ENCODE results near the gene BBOF1. TPM values are rescaled to one million over a fixed set of nuclear protein-coding genes. Genes with fewer than 3 reads are reported as not detected.

The BBOF1 gene
- total and polyA plus RNA-seq, 2 of the 8 experiments (the other 6 are each of a cell fraction or from before 2014, with no cell fraction given) = 0.26 to 0.60 TPM

- no peaks in the 10 kb centered on the region for H3K23me2 ChIP-seq (ENCODE audit: low read depth, low read length)
- H4K91ac ChIP-seq (replicated peaks; ENCODE audit: insufficient read length, low read length) = no peak overlapping the region
- H3K79me1 ChIP-seq (ENCODE audit: low read depth, low read length) = no peaks in the 10 kb centered on the region; the same call in 1 of the 2 replicates
- CTCF ChIA-PET (ENCODE audit: partially characterized antibody) = no interaction called here
- POLR2A ChIA-PET (ENCODE audit: partially characterized antibody) = no interaction called here
- H2BK20ac ChIP-seq (ENCODE audit: low read length) = no peak overlapping the region
- no peak overlapping the region for H3K14ac ChIP-seq (ENCODE audit: insufficient read length)
- H3K4ac ChIP-seq (replicated peaks; ENCODE audit: insufficient read length, low read depth, low read length) = no peak overlapping the region
- no peak overlapping the region for H3K56ac ChIP-seq (replicated peaks; ENCODE audit: insufficient read length, low read depth, low read length)
- H2AK5ac ChIP-seq (ENCODE audit: low read depth, low read length) = no peak overlapping the region
- no peak overlapping the region for H3K4me2 ChIP-seq (ENCODE audit: insufficient read depth in 1 of 2, low read depth in 2 of 2, low read length in 2 of 2)
- no peak overlapping the region for H3K27ac ChIP-seq (ENCODE audit: low read depth, low read length)
- DNase-seq (ENCODE audit: low read depth in 1 of 2, low spot score in 2 of 2) = no peak
- H3K27me3 ChIP-seq (replicated peaks in 1 of 4; ENCODE audit: control insufficient read depth in 3 of 4, extremely low read depth in 1 of 4, insufficient read depth in 3 of 4, low read length in 3 of 4) = no peaks in the 10 kb centered on the region
- H3K4me1 ChIP-seq (replicated peaks in 1 of 4; ENCODE audit: control insufficient read depth in 3 of 4, insufficient read depth in 4 of 4, low read length in 3 of 4) = peaks cover 0 to 3% (median 0%) of the 10 kb centered on the region in 4 experiments; a peak in 1 of 7 replicates
- H2BK5ac ChIP-seq (ENCODE audit: low read depth, low read length) = no peak overlapping the region
- H4K5ac ChIP-seq (ENCODE audit: insufficient read length, low read depth, low read length) = no peak overlapping the region
- no peak overlapping the region for H3K23ac ChIP-seq (ENCODE audit: insufficient read length)
- FAIRE-seq = no peak
- H3K36me3 ChIP-seq (ENCODE audit: control insufficient read depth in 2 of 4, insufficient read depth in 4 of 4, low read length in 3 of 4) = peaks cover 0 to 17% (median 4%) of the 10 kb centered on the region in 4 experiments; a peak in 3 of 8 replicates
- no peak overlapping the region for H3K9ac ChIP-seq (replicated peaks in 1 of 4; ENCODE audit: extremely low read depth in 1 of 4, low read depth in 3 of 4, low read length in 3 of 4)
- H2BK15ac ChIP-seq (ENCODE audit: low read length) = no peak overlapping the region
- H3K9me3 ChIP-seq (ENCODE audit: insufficient read depth in 2 of 2, low read depth in 1 of 2, low read length in 1 of 2) = no peaks in the 10 kb centered on the region
- no peak overlapping the region for H3K18ac ChIP-seq (ENCODE audit: extremely low read depth, low read length)
- no peak overlapping the region for H2AFZ ChIP-seq (ENCODE audit: low read length)
- no peak overlapping the region for H4K8ac ChIP-seq (ENCODE audit: extremely low read depth, insufficient read depth, low read length)
- H2BK12ac ChIP-seq (ENCODE audit: low read depth, low read length) = no peak overlapping the region
- H4K20me1 ChIP-seq (replicated peaks in 1 of 2; ENCODE audit: control insufficient read depth in 1 of 2, insufficient read depth in 2 of 2, low read length in 2 of 2) = no peaks in the 10 kb centered on the region
- no peak overlapping the region for H3K4me3 ChIP-seq (ENCODE audit: extremely low read depth in 1 of 4, insufficient read depth in 2 of 4, low read depth in 3 of 4, low read length in 4 of 4)
- H3K79me2 ChIP-seq (ENCODE audit: control insufficient read depth in 1 of 2, insufficient read depth in 2 of 2, low read length in 2 of 2) = peaks cover 3 to 49% of the 10 kb centered on the region in 2 experiments; a peak in 3 of 4 replicates
- WGBS, 2 experiments (ENCODE audit: extremely low coverage in 1 of 2, insufficient coverage in 1 of 2, insufficient read length in 1 of 2, insufficient replicate concordance in 2 of 2, low coverage in 1 of 2, low lambda C conversion rate in 2 of 2, missing lambda C conversion rate in 1 of 2) = 93% methylated on average over 8 of the region's 8 CpGs; no CpG with 5 or more reads in 1 of the 2 experiments
- TF ChIP-seq CTCF (IDR thresholded peaks at IDR 0.05; ENCODE audit: control extremely low read depth in 1 of 3, insufficient read depth in 1 of 3, low read depth in 1 of 3, low read length in 3 of 3) = no peak
- TF ChIP-seq TBP (IDR thresholded peaks at IDR 0.05; ENCODE audit: low read depth, low read length) = no peak
- TF ChIP-seq JUN (IDR thresholded peaks at IDR 0.05; ENCODE audit: low read depth, low read length) = no peak
- no peak for TF ChIP-seq SIN3A (conservative IDR thresholded peaks at IDR 0.05 in 1 of 2, IDR thresholded peaks at IDR 0.05 in 1 of 2; ENCODE audit: low read depth in 1 of 2, low read length in 2 of 2)
- no peak for TF ChIP-seq CEBPB (IDR thresholded peaks at IDR 0.05; ENCODE audit: low read depth, low read length)
- no peak for TF ChIP-seq RNF2 (IDR thresholded peaks at IDR 0.05; ENCODE audit: borderline replicate concordance, low read depth, low read length, missing control alignments, poor library complexity, severe bottlenecking)
- no peak for TF ChIP-seq FOSL1 (IDR thresholded peaks at IDR 0.05; ENCODE audit: insufficient read depth, low read depth, low read length)
- TF ChIP-seq GABPA (IDR thresholded peaks at IDR 0.05; ENCODE audit: borderline replicate concordance, insufficient read depth, low read length) = no peak
- H2BK120ac ChIP-seq (replicated peaks; ENCODE audit: low read depth, low read length) = no peak overlapping the region
Measured at GRCh38 chr14:74089251-74090020, 70.3 kb downstream of the BBOF1 start.
